Fibroblast of lung (primary cell): ENCODE results near the gene ZNF318.

ENCODE experiments used
- EZH2 ChIP-seq: IDR thresholded peaks from 2 replicates; pipeline ENCODE4 v1.5.1; 2012; ENCODE audit warnings: low read length, control low read depth, mild to moderate bottlenecking; ENCODE audit errors: missing control alignments
- TF ChIP-seq, protein P1 (sequence below), 2 donors: IDR thresholded peaks in 1 of 2; conservative IDR thresholded peaks in 1 of 2; 1 replicate in 1 of 2; 2 replicates in 1 of 2; pipeline ENCODE4 v1.5.1; 2011 to 2012; ENCODE audit warnings: low read length in 2 of 2, control low read depth in 1 of 2, inconsistent platforms in 1 of 2, low read depth in 1 of 2, mild to moderate bottlenecking in 1 of 2

- TF ChIP-seq, protein P1, sequence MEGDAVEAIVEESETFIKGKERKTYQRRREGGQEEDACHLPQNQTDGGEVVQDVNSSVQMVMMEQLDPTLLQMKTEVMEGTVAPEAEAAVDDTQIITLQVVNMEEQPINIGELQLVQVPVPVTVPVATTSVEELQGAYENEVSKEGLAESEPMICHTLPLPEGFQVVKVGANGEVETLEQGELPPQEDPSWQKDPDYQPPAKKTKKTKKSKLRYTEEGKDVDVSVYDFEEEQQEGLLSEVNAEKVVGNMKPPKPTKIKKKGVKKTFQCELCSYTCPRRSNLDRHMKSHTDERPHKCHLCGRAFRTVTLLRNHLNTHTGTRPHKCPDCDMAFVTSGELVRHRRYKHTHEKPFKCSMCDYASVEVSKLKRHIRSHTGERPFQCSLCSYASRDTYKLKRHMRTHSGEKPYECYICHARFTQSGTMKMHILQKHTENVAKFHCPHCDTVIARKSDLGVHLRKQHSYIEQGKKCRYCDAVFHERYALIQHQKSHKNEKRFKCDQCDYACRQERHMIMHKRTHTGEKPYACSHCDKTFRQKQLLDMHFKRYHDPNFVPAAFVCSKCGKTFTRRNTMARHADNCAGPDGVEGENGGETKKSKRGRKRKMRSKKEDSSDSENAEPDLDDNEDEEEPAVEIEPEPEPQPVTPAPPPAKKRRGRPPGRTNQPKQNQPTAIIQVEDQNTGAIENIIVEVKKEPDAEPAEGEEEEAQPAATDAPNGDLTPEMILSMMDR (conservative IDR thresholded peaks at IDR 0.05 in 1 of 2, IDR thresholded peaks at IDR 0.05 in 1 of 2; ENCODE audit: low read depth in 1 of 2, low read length in 2 of 2) = no peak
- no peak for TF ChIP-seq EZH2
Observed at GRCh38 chr6:43313813-43314212, 55.6 kb downstream of the ZNF318 start.
